Esophagus (tissue), 2 donors: ENCODE data around the gene NME3. TPM values are rescaled to one million over a fixed set of nuclear protein-coding genes. Genes with fewer than 3 reads are reported as not detected.

Experiments
- H3K27ac ChIP-seq, 2 donors: one replicate each; pipeline ENCODE4 v1.5.1; 2013; ENCODE audit warnings: low read depth in 2 of 2, mild to moderate bottlenecking in 2 of 2, inconsistent platforms in 1 of 2, low read length in 1 of 2, moderate library complexity in 1 of 2
- H3K27me3 ChIP-seq, 2 donors: one replicate each; pipeline ENCODE4 v1.6.1; 2013; ENCODE audit warnings: low read length in 2 of 2, control low read depth in 1 of 2, mild to moderate bottlenecking in 1 of 2; ENCODE audit not compliant: insufficient read depth in 2 of 2, control insufficient read depth in 1 of 2
- H3K36me3 ChIP-seq, 2 donors: one replicate each; pipeline ENCODE4 v1.6.1; 2013; ENCODE audit warnings: low read length in 1 of 2; ENCODE audit not compliant: control insufficient read depth in 2 of 2, insufficient read depth in 2 of 2
- H3K4me1 ChIP-seq, 2 donors: one replicate each; pipeline ENCODE4 v1.6.1; 2013; ENCODE audit warnings: low read length in 1 of 2; ENCODE audit not compliant: control insufficient read depth in 2 of 2, insufficient read depth in 2 of 2
- H3K4me3 ChIP-seq, 2 donors: one replicate each; pipeline ENCODE4 v1.5.1; 2013; ENCODE audit warnings: low read length in 2 of 2, mild to moderate bottlenecking in 2 of 2, low read depth in 1 of 2, moderate library complexity in 1 of 2
- H3K9me3 ChIP-seq, 2 donors: one replicate each; pipeline ENCODE4 v1.6.1; 2013; ENCODE audit warnings: mild to moderate bottlenecking in 2 of 2, low read depth in 1 of 2, low read length in 1 of 2, moderate library complexity in 1 of 2; ENCODE audit not compliant: control insufficient read depth in 2 of 2, insufficient read depth in 1 of 2
- WGBS, 2 donors: extraction: QIAGEN DNeasy Blood & Tissue Kit; methylation state at CpG; one replicate each; pipeline ENCODE4 v1.1.7; 2013; 5-methylcytosine and 5-hydroxymethylcytosine counted together
- polyA plus RNA-seq, 2 donors: library from polyadenylated mRNA; stranded (reverse); fragments of 200-250 nt; gene quantifications; one replicate each; pipeline ENCODE4 v1.2.3, GENCODE V29; 2013
- donor health status: healthy with polysubstance abuse.
- donor health status: Bipolar disorder and iron deficiency.

The NME3 gene
- polyA plus RNA-seq, 2 donors: 51.0 to 102 TPM

- H3K9me3 ChIP-seq: no peaks in the 10 kb centered on the region
- peak within 1 kb of the TSS; percentile 78 to 93 for H3K4me3 ChIP-seq
- H3K27ac ChIP-seq: peak within 1 kb of the TSS; percentile 92 to 97
- no peaks in the 10 kb centered on the region for H3K27me3 ChIP-seq
- WGBS, 2 donors: 0 to 1% methylated on average over 39 to 53 of the region's 53 CpGs
- peaks cover 6 to 34% of the 10 kb centered on the region in 2 donors for H3K4me1 ChIP-seq
- H3K36me3 ChIP-seq: peaks cover 7 to 46% of the 10 kb centered on the region in 2 donors
These were observed 1.1 kb upstream of the NME3 start, which contains the start of gene EME2 for GRCh38 chr16:1772362-1772907. Gene EME2, plus strand, starts transcription at chr16:1772810. Its CDS starts 418 bp downstream, at chr16:1773228.

GRCh38 chr16:1771864-1772361, 570 bp upstream of the NME3 start:
- H3K9me3 ChIP-seq: no peaks in the 10 kb centered on the region
- 8 to 13% methylated on average over 22 of the region's 22 CpGs for WGBS, 2 donors
- peaks cover 6 to 33% of the 10 kb centered on the region in 2 donors for H3K4me1 ChIP-seq
- no peaks in the 10 kb centered on the region for H3K27me3 ChIP-seq
- peak overlapping the region; percentile 92 to 97 for H3K27ac ChIP-seq
- peak overlapping the region; percentile 78 to 93 for H3K4me3 ChIP-seq
- peaks cover 7 to 46% of the 10 kb centered on the region in 2 donors for H3K36me3 ChIP-seq

GRCh38 chr16:1770328-1771187, 785 bp downstream of the NME3 start:
- Histone ChIP-seq H3K4me3 (peak overlapping the region; percentile 78 to 93), H3K9me3 (no peaks in the 10 kb centered on the region), H3K4me1 (peaks cover 4 to 31% of the 10 kb centered on the region in 2 donors), H3K27ac (peak overlapping the region; percentile 77 to 97), H3K27me3 (no peaks in the 10 kb centered on the region), H3K36me3 (peaks cover 7 to 43% of the 10 kb centered on the region in 2 donors)
- WGBS, 2 donors: 6 to 12% methylated on average over 54 to 81 of the region's 81 CpGs

DNA sequence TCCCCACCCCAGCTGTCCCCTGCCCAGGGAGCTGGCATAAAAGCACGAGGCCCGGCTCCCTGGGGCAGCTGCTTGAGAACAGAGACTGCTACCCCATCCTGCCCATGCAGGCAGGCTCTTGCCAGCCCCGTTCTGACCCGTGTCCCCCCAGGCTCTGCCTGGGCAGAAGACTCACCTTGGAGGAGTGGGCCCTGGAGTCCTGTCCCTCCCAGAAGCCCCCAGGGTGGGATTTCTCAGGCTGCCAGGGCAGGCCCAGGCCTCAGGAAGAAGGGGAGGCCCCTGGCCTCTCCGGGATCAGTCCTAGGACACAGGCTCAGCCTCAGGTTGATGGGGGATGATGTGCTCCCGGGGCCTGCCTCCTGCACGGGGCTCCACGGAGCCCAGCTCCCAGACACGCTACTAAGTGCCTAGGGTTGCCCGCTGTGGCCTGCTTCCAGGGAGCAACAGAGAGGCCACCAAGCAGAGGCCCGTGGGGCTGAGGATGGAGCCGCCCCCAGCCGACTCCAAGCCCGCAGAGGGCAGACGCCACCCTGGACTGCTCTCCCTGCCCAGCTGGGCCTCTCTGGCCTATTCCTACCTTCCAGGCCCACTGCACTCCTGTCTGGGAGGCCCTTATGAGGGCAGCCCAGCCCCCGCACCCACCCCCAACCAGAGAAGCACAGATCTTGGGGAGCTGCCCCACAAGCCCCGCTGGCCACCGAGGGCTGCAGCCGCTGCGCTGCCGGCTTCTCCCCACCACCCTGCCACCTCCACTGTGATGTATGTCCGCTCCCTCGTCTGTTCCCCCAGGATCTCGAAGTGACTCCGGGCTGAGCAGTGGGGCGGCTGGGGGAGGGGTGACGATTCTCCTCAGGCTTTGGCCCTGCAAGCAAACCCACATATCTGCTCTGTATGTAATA, 1.7 kb downstream of the NME3 start:
- H3K4me3 ChIP-seq: no peak overlapping the region
- peak overlapping the region in 1 of 2 donors; percentile 45 for H3K27ac ChIP-seq
- 71 to 72% methylated on average over 26 to 27 of the region's 27 CpGs for WGBS, 2 donors

GRCh38 chr16:1768767-1769401, 2.5 kb downstream of the NME3 start:
- Histone ChIP-seq H3K27ac (no peak overlapping the region), H3K9me3 (no peaks in the 10 kb centered on the region), H3K4me3 (no peak overlapping the region), H3K27me3 (no peaks in the 10 kb centered on the region), H3K36me3 (peaks cover 7 to 52% of the 10 kb centered on the region in 2 donors), H3K4me1 (peaks cover 0 to 22% of the 10 kb centered on the region in 2 donors)
- WGBS, 2 donors: 75 to 79% methylated on average over 11 to 26 of the region's 26 CpGs

More for the DNA sequence above, 1.7 kb downstream of the NME3 start:
- Histone ChIP-seq H3K27me3 (no peaks in the 10 kb centered on the region), H3K4me1 (peaks cover 4 to 25% of the 10 kb centered on the region in 2 donors), H3K9me3 (no peaks in the 10 kb centered on the region), H3K36me3 (peaks cover 7 to 44% of the 10 kb centered on the region in 2 donors)

DNA sequence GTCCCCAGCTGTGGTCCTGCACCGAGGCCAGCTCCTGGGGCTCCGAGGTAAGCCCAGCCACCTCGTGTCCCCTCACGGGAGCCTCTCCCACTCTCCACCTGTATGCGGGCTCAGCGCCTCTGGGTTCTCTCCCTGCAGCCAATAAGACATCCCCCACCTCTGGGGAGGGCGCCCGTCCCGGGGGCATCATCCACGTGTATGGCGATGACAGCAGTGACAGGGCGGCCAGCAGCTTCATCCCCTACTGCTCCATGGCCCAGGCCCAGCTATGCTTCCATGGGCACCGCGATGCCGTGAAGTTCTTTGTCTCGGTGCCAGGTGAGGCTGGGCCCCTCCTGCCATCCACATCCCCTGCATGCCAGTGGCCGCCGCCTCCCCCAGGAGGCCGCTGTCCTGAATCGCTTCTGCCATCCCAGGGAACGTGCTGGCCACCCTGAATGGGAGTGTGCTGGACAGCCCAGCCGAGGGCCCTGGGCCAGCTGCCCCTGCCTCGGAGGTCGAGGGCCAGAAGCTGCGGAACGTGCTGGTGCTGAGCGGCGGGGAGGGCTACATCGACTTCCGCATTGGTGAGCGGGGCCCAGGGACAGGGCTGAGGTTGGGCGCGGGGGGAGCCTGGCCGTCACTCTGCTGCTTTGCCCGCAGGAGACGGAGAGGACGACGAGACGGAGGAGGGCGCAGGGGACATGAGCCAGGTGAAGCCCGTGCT, 3.1 kb downstream of the NME3 start:
- Histone ChIP-seq H3K9me3 (no peaks in the 10 kb centered on the region), H3K27me3 (no peaks in the 10 kb centered on the region), H3K27ac (no peak overlapping the region), H3K4me3 (no peak overlapping the region), H3K36me3 (peaks cover 7 to 52% of the 10 kb centered on the region in 2 donors), H3K4me1 (peaks cover 0 to 20% of the 10 kb centered on the region in 2 donors)
- WGBS, 2 donors: 85 to 88% methylated on average over 41 of the region's 41 CpGs

DNA sequence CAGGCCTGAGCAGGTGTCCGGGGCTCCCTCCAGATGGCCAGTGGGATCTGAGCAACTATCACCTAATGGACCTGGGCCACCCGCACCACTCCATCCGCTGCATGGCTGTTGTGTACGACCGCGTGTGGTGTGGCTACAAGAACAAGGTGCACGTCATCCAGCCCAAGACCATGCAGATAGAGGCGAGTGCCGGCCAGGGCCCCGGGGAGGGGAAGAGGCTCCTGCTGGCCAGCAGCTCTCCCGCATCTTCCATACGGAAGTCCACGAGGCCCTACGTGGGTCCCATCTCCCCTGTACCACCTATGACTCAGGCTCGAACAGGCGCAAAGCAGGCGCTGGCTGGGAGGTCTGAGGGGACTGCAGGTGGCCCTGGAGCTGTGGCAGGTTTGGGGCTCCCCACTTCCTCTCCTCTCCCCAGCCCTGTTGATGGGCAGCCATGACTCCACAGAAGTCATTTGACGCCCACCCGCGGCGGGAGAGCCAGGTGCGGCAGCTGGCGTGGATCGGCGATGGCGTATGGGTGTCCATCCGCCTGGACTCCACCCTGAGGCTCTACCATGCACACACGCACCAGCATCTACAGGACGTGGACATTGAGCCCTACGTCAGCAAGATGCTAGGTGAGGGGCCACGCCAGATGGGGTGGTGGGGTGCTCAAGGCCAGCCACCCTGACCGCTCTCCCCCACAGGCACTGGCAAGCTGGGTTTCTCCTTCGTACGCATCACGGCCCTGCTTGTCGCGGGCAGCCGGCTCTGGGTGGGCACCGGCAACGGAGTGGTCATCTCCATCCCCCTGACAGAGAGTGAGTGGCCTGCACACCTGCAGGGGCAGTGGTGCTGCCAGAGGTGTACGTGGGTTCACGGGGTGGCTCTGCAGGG, 4.0 kb downstream of the NME3 start:
- WGBS, 2 donors: 89 to 90% methylated on average over 42 of the region's 42 CpGs
- H3K4me1 ChIP-seq: peaks cover 0 to 20% of the 10 kb centered on the region in 2 donors
- no peak overlapping the region for H3K27ac ChIP-seq
- H3K4me3 ChIP-seq: no peak overlapping the region
- H3K27me3 ChIP-seq: no peaks in the 10 kb centered on the region
- H3K9me3 ChIP-seq: no peaks in the 10 kb centered on the region
- peaks cover 7 to 60% of the 10 kb centered on the region in 2 donors for H3K36me3 ChIP-seq

GRCh38 chr16:1766701-1767100, 4.6 kb downstream of the NME3 start:
- Histone ChIP-seq H3K27ac (no peak overlapping the region), H3K27me3 (no peaks in the 10 kb centered on the region), H3K36me3 (peaks cover 7 to 62% of the 10 kb centered on the region in 2 donors), H3K4me3 (no peak overlapping the region), H3K9me3 (peaks cover 0 to 1% of the 10 kb centered on the region in 2 donors), H3K4me1 (peaks cover 0 to 14% of the 10 kb centered on the region in 2 donors)
- 60 to 62% methylated on average over 18 of the region's 18 CpGs for WGBS, 2 donors
